Measurements from ENCODE around the gene SIAH3.

DNA sequence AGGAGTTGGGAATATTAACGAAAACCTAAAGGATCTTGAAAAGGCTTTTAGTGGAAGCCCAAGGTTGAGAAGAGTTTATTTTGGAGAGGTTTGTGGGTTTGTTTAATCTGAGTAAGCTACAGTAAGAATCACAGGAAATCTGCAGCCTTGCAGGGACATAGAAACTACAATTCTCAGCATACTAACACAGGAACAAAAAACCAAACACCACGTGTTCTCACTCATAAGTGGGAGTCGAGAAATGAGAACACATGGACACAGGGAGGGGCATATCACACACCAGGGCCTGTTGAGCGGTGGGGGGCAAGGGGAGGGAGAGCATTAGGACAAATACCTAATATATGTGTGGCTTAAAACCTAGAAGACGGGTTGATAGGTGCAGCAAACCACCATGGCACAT is 8.7 kb upstream of the SIAH3 start:
- TF ChIP-seq, protein P1, sequence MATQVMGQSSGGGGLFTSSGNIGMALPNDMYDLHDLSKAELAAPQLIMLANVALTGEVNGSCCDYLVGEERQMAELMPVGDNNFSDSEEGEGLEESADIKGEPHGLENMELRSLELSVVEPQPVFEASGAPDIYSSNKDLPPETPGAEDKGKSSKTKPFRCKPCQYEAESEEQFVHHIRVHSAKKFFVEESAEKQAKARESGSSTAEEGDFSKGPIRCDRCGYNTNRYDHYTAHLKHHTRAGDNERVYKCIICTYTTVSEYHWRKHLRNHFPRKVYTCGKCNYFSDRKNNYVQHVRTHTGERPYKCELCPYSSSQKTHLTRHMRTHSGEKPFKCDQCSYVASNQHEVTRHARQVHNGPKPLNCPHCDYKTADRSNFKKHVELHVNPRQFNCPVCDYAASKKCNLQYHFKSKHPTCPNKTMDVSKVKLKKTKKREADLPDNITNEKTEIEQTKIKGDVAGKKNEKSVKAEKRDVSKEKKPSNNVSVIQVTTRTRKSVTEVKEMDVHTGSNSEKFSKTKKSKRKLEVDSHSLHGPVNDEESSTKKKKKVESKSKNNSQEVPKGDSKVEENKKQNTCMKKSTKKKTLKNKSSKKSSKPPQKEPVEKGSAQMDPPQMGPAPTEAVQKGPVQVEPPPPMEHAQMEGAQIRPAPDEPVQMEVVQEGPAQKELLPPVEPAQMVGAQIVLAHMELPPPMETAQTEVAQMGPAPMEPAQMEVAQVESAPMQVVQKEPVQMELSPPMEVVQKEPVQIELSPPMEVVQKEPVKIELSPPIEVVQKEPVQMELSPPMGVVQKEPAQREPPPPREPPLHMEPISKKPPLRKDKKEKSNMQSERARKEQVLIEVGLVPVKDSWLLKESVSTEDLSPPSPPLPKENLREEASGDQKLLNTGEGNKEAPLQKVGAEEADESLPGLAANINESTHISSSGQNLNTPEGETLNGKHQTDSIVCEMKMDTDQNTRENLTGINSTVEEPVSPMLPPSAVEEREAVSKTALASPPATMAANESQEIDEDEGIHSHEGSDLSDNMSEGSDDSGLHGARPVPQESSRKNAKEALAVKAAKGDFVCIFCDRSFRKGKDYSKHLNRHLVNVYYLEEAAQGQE (IDR thresholded peaks at IDR 0.05; ENCODE audit: insufficient read depth in 1 of 2, low read depth in 2 of 2, low read length in 2 of 2): no peak
- TF ChIP-seq TAF1 (IDR thresholded peaks at IDR 0.05; ENCODE audit: borderline replicate concordance, insufficient read depth, low read length) (no peak), SIN3A (IDR thresholded peaks at IDR 0.05; ENCODE audit: borderline replicate concordance, insufficient read depth, low read length) (no peak), POLR2AphosphoS5 (IDR thresholded peaks at IDR 0.05; ENCODE audit: low read depth, low read length) (no peak)
